IPS-NIHi11 (cell line): ENCODE results near the gene PINK1.
"Not testable (repeated sequence)": the region's sequence is repeated elsewhere in the genome, so short reads cannot be mapped to it uniquely, and the experiment has no call there.

Experiments used
- DNase-seq: peaks from one replicate; pipeline ENCODE4 v3.0.0; 2012; ENCODE audit warnings: mixed read lengths, low spot score

Gene PINK1

GRCh38 chr1:20633190-20634064 lies at the start of gene PINK1:
Gene PINK1 (plus strand): TSS chr1:20633458. CDS start chr1:20633549, 91 bp downstream.
- DNase-seq = peak; percentile 93

- peak; percentile 36 for DNase-seq
These were observed 48.4 kb upstream of the PINK1 start for GRCh38 chr1:20584890-20585289.

- no peak for DNase-seq
These were observed 46.2 kb upstream of the PINK1 start for GRCh38 chr1:20586953-20587660.

- DNase-seq = no peak
These were observed 45.6 kb upstream of the PINK1 start for GRCh38 chr1:20587661-20588053.

- peak; percentile 76 for DNase-seq
These were observed 44.5 kb upstream of the PINK1 start, which contains the start of gene CDA for GRCh38 chr1:20588634-20589225. Gene CDA (plus strand): TSS chr1:20589097. CDS start chr1:20589130, 33 bp downstream.

GRCh38 chr1:20589331-20590278 lies 43.7 kb upstream of the PINK1 start:
- DNase-seq = no peak

DNA sequence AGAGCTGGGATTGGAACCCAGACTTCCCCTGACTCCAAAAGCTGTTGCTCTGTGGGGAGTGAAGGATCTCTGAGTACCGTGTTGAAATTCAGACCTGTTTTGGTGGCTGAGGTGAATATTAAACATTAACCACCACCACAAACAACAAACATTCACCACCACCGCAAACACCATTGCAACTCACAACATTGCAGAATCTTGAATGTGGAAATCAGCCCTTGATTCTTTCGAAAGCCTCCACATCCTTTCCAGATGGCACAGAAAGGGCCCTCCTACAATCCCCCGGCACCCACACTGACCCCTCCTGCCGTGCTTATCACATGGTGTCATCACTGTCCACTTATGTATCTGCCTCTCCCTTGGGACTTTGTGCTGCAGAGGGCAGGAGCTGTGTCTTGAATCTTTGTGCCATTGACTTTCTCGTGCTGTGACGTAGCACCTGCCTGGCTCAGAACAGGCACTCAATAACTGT lies 42.9 kb upstream of the PINK1 start:
- DNase-seq = no peak

GRCh38 chr1:20593756-20594155 lies 39.5 kb upstream of the PINK1 start:
- no peak for DNase-seq

GRCh38 chr1:20594746-20595145 lies 38.5 kb upstream of the PINK1 start:
- no peak for DNase-seq

DNA sequence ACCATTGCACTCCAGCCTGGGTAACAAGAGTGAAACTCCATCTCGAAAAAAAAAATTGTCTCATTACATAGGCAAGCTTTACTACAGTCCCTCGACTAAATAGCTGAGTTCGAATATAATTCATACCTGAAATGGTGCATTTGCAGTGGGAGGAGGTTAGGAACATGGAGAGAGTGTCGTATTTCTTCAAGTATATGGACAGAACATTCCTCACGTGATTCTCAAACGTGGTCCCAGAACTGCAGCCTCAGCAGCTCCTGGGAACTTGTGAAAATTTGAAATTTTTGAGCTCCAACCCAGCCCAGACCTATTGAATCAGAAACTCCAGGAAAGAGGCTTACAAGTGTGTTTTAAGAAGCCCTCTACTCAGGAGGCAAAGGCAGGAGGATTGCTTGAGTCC lies 37.2 kb upstream of the PINK1 start:
- no peak for DNase-seq

GRCh38 chr1:20597650-20598049 lies 35.6 kb upstream of the PINK1 start:
- DNase-seq = no peak

DNA sequence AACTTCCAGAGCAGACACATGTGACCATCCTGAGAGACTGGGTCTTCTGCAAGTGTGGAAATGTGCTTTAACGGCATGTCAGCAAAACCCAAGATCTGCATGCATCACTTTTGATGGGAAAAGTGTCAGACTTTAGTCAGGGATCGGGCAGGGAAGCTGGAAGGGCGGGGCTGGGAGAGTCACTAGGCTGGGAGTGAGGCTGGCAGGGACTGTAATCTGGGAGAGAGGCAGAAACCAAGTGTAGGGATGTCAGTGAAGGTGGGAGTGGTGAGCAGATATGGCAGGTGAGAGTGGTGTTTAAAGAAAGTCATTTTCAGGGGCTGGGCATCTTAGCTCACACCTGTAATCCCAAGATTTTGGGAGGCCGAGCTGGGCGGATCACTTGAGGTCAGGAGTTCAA lies 33.1 kb upstream of the PINK1 start:
- DNase-seq = no peak

DNA sequence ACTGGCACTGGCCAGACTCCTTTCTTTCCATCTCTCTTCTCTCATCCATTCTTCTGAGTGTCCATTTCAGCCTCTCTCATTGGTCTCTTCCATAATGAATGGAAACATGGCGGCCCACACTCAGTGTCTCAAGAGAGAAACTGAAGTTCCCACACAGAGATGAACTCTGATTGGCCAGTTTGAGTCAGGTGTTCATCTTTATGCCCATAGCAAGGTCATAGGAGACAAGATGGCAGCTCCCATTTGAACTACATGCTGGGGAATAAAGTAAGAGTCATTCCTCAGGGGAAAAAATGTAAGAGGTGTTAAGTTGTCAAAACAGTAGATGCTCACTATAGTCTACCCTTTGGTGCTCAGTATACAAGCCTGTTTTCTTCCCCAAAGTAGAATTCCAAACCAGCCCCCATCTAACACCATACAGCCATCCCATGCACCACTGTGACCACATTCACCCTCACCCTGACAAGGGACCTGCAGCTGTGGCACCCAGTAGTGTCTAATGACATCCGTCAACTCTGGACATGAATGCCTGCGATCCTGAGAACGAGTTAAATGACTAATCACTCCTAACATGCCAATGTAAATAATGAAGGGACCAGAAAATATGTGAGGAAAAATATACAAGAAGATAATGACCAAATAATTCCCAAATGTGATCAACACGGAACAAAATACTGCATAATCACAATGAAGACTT lies 32.0 kb upstream of the PINK1 start:
- no peak for DNase-seq

DNA sequence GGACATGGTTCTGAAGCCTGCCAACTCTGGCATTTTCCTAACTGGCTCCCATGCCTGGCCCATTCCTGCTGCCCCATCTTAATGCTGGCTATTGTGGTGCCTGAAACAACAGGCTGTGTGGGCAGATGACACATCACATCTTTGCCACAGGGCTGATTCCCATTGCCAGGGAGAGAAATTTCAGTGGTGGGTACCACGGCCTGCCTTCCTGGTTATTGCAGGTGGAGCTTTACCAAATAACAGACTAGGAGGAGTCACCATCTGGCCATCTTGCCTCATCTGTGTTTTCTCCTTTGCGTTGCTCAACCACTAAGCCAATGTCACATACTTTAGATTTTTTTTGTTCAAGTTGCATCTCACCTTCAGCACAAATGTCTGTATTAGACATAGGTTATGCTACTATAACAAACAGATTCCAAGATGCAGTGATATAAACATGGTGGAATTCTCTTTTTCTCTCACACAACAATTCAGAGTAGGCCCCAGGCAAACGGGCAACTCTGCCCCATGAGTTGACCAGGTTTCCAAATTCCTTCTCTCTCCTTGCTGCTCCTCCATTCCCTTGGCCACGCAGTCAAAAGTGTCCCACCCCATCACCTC lies 30.3 kb upstream of the PINK1 start:
- DNase-seq = no peak

DNA sequence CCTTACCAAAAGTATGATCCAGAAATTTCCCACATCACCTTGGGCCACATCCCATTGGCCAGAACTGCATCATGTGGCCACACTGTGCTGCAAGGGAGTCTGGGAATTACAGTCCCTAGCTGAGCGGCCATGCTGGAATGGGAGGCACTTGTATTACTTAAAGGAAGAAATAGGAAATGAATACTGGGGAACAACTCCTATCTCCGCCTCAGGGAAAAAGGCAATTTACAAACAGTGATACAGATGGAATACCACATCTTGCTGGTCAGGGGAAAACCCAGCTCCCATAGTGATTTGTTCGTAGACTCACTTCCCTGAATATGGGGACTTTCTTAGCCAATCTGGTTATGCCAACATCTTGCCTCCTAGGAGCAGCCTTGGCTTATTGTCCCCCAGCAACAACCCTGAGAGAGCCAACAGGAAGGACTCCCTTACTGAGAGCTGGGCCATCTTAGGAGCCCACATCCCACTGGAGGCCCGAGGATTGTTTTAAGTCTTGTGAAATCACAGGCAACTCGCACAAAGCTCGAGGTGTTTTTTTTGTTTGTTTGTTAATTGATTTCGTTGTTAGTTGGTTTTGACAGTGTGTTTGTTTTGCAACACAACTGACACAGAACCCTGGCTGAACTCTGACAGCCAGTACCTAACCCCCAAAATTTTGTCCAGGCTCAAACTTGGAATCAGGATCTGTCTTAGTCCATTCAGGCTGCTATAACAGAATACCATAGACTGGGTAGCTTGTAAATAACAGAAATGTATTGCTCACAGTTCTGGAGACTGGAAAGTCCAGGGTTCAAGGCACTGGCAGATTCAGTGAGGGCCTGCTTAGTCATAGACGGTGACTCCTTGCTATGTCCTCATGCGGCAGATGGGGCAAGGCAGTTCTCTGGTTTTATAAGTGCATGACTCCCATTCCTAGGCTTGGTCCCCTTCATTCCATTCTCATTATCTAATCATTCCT lies 29.5 kb upstream of the PINK1 start:
- DNase-seq = no peak

- no peak for DNase-seq
These were observed 28.6 kb upstream of the PINK1 start for GRCh38 chr1:20604678-20605077.

- not testable (repeated sequence) for DNase-seq
These were observed 26.3 kb upstream of the PINK1 start for GRCh38 chr1:20606801-20607570.

- DNase-seq = no peak
These were observed 23.7 kb upstream of the PINK1 start for GRCh38 chr1:20609541-20609940.

GRCh38 chr1:20610970-20611369 lies 22.3 kb upstream of the PINK1 start:
- no peak for DNase-seq
